GM12878 (cell line): Measurements from ENCODE around the gene ATP10D. TPM values are rescaled to one million over a fixed set of nuclear protein-coding genes. Genes with fewer than 3 reads are reported as not detected.

Experiments used
- ATAC-seq: fragments of 200-7000 bp; cut with Tn5 transposase; 3 replicates; pipeline ENCODE4 v1.9.1; 2020; ENCODE audit warnings: mild to moderate bottlenecking, moderate library complexity
- BruUV-seq: library from RNA; stranded (reverse); fragments of 400-500 nt; replicated peaks from 2 replicates; lab custom pipeline; 2021; lab: Mats Ljungman, UMichigan
- CTCF ChIA-PET: fragments of 300-600 bp; sonication (Branson Sonifier 250); formaldehyde crosslinking; extraction: SDS; loops from one replicate; lab custom pipeline; 2021; ENCODE audit warnings: inconsistent platforms; lab: Yijun Ruan, JAX
- POLR2A ChIA-PET: fragments of 350-600 bp; formaldehyde crosslinking; extraction: SDS; loops from one replicate; lab custom pipeline; 2021; ENCODE audit warnings: inconsistent platforms; lab: Charles Lee
- RAD21 ChIA-PET: fragments of 300-600 bp; sonication (Branson Sonifier 250); formaldehyde crosslinking; loops from one replicate; lab custom pipeline; 2023; ENCODE audit warnings: antibody characterized with exemption; ENCODE audit not compliant: unreplicated experiment; lab: Charles Lee
- SMC1A ChIA-PET: fragments of 300-600 bp; sonication (Branson Sonifier 250); formaldehyde crosslinking; loops from one replicate; lab custom pipeline; 2023; ENCODE audit not compliant: unreplicated experiment, uncharacterized antibody; lab: Charles Lee
- DNase-seq: peaks from one replicate; pipeline ENCODE4 v3.0.0-alpha.2; 2011; ENCODE audit warnings: low read depth, low spot score
- FAIRE-seq: peaks from 3 replicates; lab custom pipeline; 2011; peaks lifted over from hg19 to GRCh38; lab: Jason Lieb, UNC
- H2AFZ ChIP-seq: 2 replicates; pipeline ENCODE4 v1.6.0; 2011; ENCODE audit warnings: low read depth, low read length, control low read depth; ENCODE audit not compliant: control insufficient read depth
- H3K27ac ChIP-seq: 2 replicates; pipeline ENCODE4 v1.5.1; 2011; ENCODE audit warnings: control low read depth; ENCODE audit not compliant: control insufficient read depth, insufficient read depth
- H3K27me3 ChIP-seq, 2 experiments: replicated peaks in 1 of 2; 2 replicates each; pipeline versions ENCODE4 v1.6.0 to v1.6.1; 2011; ENCODE audit warnings: low read length in 1 of 2; ENCODE audit not compliant: control insufficient read depth in 2 of 2, insufficient read depth in 2 of 2
- H3K36me3 ChIP-seq, 2 experiments: 2 replicates each; pipeline ENCODE4 v1.5.1; 2011; ENCODE audit warnings: low read length in 1 of 2; ENCODE audit not compliant: control insufficient read depth in 2 of 2, insufficient read depth in 2 of 2
- H3K4me1 ChIP-seq: 2 replicates; pipeline ENCODE4 v1.6.1; 2011; ENCODE audit warnings: mild to moderate bottlenecking, low read length, moderate library complexity, mixed read lengths; ENCODE audit not compliant: control insufficient read depth, insufficient read depth
- H3K4me2 ChIP-seq: 2 replicates; pipeline ENCODE4 v1.6.0; 2011; ENCODE audit warnings: control low read depth; ENCODE audit not compliant: control insufficient read depth, insufficient read depth
- H3K4me3 ChIP-seq: fragments of 200-600 bp; sonication (generic); 2 replicates; pipeline ENCODE4 v1.5.1; 2016
- H3K79me2 ChIP-seq: 2 replicates; pipeline ENCODE4 v1.6.0; 2011; ENCODE audit warnings: low read length; ENCODE audit not compliant: control insufficient read depth, insufficient read depth
- H3K9ac ChIP-seq: 2 replicates; pipeline ENCODE4 v1.8.0; 2011; ENCODE audit warnings: low read length, control low read depth, mixed read lengths; ENCODE audit not compliant: control insufficient read depth, insufficient read depth
- H3K9me3 ChIP-seq: replicated peaks from 3 replicates; pipeline ENCODE4 v1.5.1; 2011; ENCODE audit warnings: mild to moderate bottlenecking, low read length; ENCODE audit not compliant: control insufficient read depth, insufficient read depth
- H4K20me1 ChIP-seq: 2 replicates; pipeline ENCODE4 v1.6.0; 2011; ENCODE audit not compliant: control insufficient read depth, insufficient read depth
- ATF7 ChIP-seq: fragments of 450-650 bp; IDR thresholded peaks from 2 replicates; pipeline ENCODE4 v1.6.1; 2016; ENCODE audit warnings: low read depth, mild to moderate bottlenecking
- BCL11A ChIP-seq: IDR thresholded peaks from 2 replicates; pipeline ENCODE4 v1.6.1; 2011; ENCODE audit warnings: low read depth, low read length
- BHLHE40 ChIP-seq, 2 experiments: fragments of 450-650 bp in 1 of 2; IDR thresholded peaks; 2 replicates each; pipeline ENCODE4 v1.6.1; 2011 to 2017; ENCODE audit warnings: low read depth in 2 of 2, borderline replicate concordance in 1 of 2, improper control_type of control experiment in 1 of 2, low read length in 1 of 2, mild to moderate bottlenecking in 1 of 2
- CREB1 ChIP-seq: IDR thresholded peaks from 2 replicates; pipeline ENCODE4 v1.6.1; 2012; ENCODE audit warnings: low read depth, mild to moderate bottlenecking, inconsistent platforms
- EP300 ChIP-seq, 2 experiments: fragments of 150-350 bp in 1 of 2; IDR thresholded peaks; 2 replicates each; pipeline ENCODE4 v1.6.1; 2011 to 2012; ENCODE audit warnings: low read depth in 2 of 2, low read length in 2 of 2, borderline replicate concordance in 1 of 2, improper control_type of control experiment in 1 of 2, inconsistent platforms in 1 of 2; ENCODE audit not compliant: control insufficient read depth in 1 of 2
- MEF2A ChIP-seq: IDR thresholded peaks from 2 replicates; pipeline ENCODE4 v1.6.1; 2011; ENCODE audit warnings: low read depth, mild to moderate bottlenecking, low read length, moderate library complexity; ENCODE audit not compliant: insufficient read depth
- PML ChIP-seq: IDR thresholded peaks from 2 replicates; pipeline ENCODE4 v1.6.1; 2012; ENCODE audit warnings: low read length, inconsistent platforms
- RUNX3 ChIP-seq: IDR thresholded peaks from 2 replicates; pipeline ENCODE4 v1.6.1; 2012; ENCODE audit warnings: low read length, inconsistent platforms
- SPI1 ChIP-seq: IDR thresholded peaks from 2 replicates; pipeline ENCODE4 v1.6.1; 2011; ENCODE audit warnings: low read depth, mild to moderate bottlenecking, low read length, moderate library complexity, borderline replicate concordance; ENCODE audit not compliant: insufficient read depth
- USF1 ChIP-seq: IDR thresholded peaks from 2 replicates; pipeline ENCODE4 v1.6.1; 2011; ENCODE audit warnings: borderline replicate concordance, low read depth, mild to moderate bottlenecking, moderate library complexity, mixed read lengths, low read length; ENCODE audit not compliant: insufficient read depth; ENCODE audit errors: extremely low read length
- WRNIP1 ChIP-seq: IDR thresholded peaks from 2 replicates; pipeline ENCODE4 v1.6.1; 2011; ENCODE audit warnings: low read depth, low read length, improper control_type of control experiment, borderline replicate concordance
- ZBED1 ChIP-seq: IDR thresholded peaks from 2 replicates; pipeline ENCODE4 v1.6.1; 2016; ENCODE audit warnings: borderline replicate concordance
- whole genome bisulfite sequencing: methylation state at CpG from one replicate; pipeline ENCODE4 v1.1.6; 2016; ENCODE audit warnings: low lambda C conversion rate; ENCODE audit not compliant: insufficient replicate concordance, insufficient coverage; ENCODE audit errors: missing lambda C conversion rate; 5-methylcytosine and 5-hydroxymethylcytosine counted together
- in situ Hi-C: fragments of 300-500 bp; cut with MboI; formaldehyde crosslinking; loops from 9 replicates; pipeline ENCODE4 v1.14.3; 2018; ENCODE audit warnings: mixed read lengths
- intact Hi-C: fragments of 100-400 bp; cut with micrococcal nuclease; formaldehyde crosslinking; loops from one replicate; pipeline ENCODE4 v1.14.2; 2022; ENCODE audit not compliant: unreplicated experiment
- polyA plus RNA-seq, 11 experiments: library from polyadenylated mRNA; depleted of rRNA in 4 of 11; unstranded in 6 of 11; stranded (reverse) in 5 of 11; fragments of >200 nt; fragmentation: Nextera tagmentation in 4 of 11; fragmentation: Illumina TruSeq in 1 of 11; extraction: Ambion mirVana in 4 of 11; extraction: Trizol in 1 of 11; gene quantifications; 1 replicate in 1 of 11; 2 replicates in 10 of 11; pipeline versions ENCODE4 v1.2.1 to v1.2.3, GENCODE V29; 2011 to 2016; ENCODE audit warnings: inconsistent platforms in 2 of 11, missing spikeins in 2 of 11, low read depth in 1 of 11
- total RNA-seq, 4 experiments: library from RNA; depleted of rRNA in 3 of 4; stranded (reverse); fragments of >200 nt in 3 of 4; fragmentation: Illumina TruSeq in 1 of 4; extraction: Trizol in 1 of 4; gene quantifications; 2 replicates each; pipeline versions ENCODE4 v1.2.1 to v1.2.3, GENCODE V29; 2013 to 2021
- TF ChIP-seq, protein P1 (sequence below): fragments of 150-350 bp; IDR thresholded peaks from 2 replicates; pipeline ENCODE4 v1.6.1; 2016; ENCODE audit warnings: low read depth, low read length
- TF ChIP-seq, protein P2 (sequence below): fragments of 450-650 bp; IDR thresholded peaks from 2 replicates; pipeline ENCODE4 v1.6.1; 2017; ENCODE audit warnings: mild to moderate bottlenecking

The ATP10D gene
- total and polyA plus RNA-seq, 10 of the 15 experiments (the other 5 are each of a cell fraction or from before 2014, with no cell fraction given), result 10.2 to 50.3 (median 19.1) TPM

GRCh38 chr4:47463235-47463956 lies 21.7 kb upstream of the ATP10D start, which contains the start of gene COMMD8 (continued):
- peak; percentile 99 for TF ChIP-seq USF1
- peak; percentile 66; the same call in 1 of the 2 replicates for TF ChIP-seq PML
- peak; percentile 81 to 97 for TF ChIP-seq BHLHE40 (IDR thresholded peaks at IDR 0.05; ENCODE audit: borderline replicate concordance in 1 of 2, low read depth in 2 of 2, low read length in 1 of 2)
- no peak for TF ChIP-seq ZBED1

DNA sequence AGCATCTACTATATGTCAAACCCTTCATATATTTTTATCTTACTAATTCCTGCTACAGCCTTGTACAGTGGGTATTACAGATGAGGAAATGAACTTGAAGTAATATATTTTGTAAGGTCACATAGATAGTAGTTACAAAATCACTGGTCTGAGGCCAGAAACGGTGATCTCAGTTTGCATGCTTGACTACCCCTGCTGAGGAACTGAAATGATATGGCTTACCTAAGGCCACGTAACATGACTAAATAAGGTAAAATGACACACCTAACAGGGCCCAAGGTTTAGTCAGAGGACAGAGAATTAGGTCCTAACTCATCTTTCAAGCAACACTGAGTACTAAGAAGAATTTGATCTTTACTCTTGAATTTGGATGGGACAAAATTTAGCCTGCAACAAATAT lies 20.1 kb upstream of the ATP10D start:
- no TSS peak for BruUV-seq
- H3K9me3 ChIP-seq, result no peaks in the 10 kb centered on the region
- H3K36me3 ChIP-seq, result no peaks in the 10 kb centered on the region
- H3K9ac ChIP-seq, result no peak overlapping the region
- ChIA-PET POLR2A (interaction anchor here (0.6 to 3.4 kb wide), 6 partner anchors 12 to 489 kb away, joined by 3 to 21 read pairs (median 5); partner anchors contain the start of gene ATP10D), CTCF (interaction anchor here (1.3 to 5.0 kb wide), 6 partner anchors 19 to 99 kb away, joined by 3 to 79 read pairs (median 21); partner anchors contain the start of gene ATP10D), SMC1A (interaction anchor here (1.1 to 10.8 kb wide), 8 partner anchors 14 to 45 kb away, joined by 3 to 126 read pairs (median 10); partner anchors contain the start of gene ATP10D), RAD21 (interaction anchor here (1.0 to 5.6 kb wide), 5 partner anchors 12 to 68 kb away, joined by 3 to 84 read pairs (median 37); partner anchors contain the start of gene ATP10D)
- peak; percentile 64 for ATAC-seq
- 5% methylated on average over 2 of the region's 2 CpGs for WGBS
- no peak overlapping the region for H3K4me3 ChIP-seq
- in situ Hi-C loops (no loop called here), intact Hi-C loops (no loop called here)
- peaks cover 22% of the 10 kb centered on the region for H3K4me1 ChIP-seq
- H4K20me1 ChIP-seq, result no peaks in the 10 kb centered on the region
- peak overlapping the region; percentile 42 for H3K27ac ChIP-seq
- no peak overlapping the region for H3K4me2 ChIP-seq
- peaks cover 18% of the 10 kb centered on the region for H3K79me2 ChIP-seq
- peak; percentile 59 for DNase-seq
- H3K27me3 ChIP-seq, result no peaks in the 10 kb centered on the region
- H2AFZ ChIP-seq, result peak overlapping the region; percentile 97; the same call in 1 of the 2 replicates
- FAIRE-seq, result peak; percentile 81
- TF ChIP-seq MEF2A, result no peak
- TF ChIP-seq EP300 (IDR thresholded peaks at IDR 0.05; ENCODE audit: borderline replicate concordance in 1 of 2, control insufficient read depth in 1 of 2, low read depth in 2 of 2, low read length in 2 of 2), result peak in 1 of 2 experiments; percentile 31; a peak in 1 of 4 replicates
- TF ChIP-seq ATF7, result peak; percentile 70
- TF ChIP-seq, protein P1, sequence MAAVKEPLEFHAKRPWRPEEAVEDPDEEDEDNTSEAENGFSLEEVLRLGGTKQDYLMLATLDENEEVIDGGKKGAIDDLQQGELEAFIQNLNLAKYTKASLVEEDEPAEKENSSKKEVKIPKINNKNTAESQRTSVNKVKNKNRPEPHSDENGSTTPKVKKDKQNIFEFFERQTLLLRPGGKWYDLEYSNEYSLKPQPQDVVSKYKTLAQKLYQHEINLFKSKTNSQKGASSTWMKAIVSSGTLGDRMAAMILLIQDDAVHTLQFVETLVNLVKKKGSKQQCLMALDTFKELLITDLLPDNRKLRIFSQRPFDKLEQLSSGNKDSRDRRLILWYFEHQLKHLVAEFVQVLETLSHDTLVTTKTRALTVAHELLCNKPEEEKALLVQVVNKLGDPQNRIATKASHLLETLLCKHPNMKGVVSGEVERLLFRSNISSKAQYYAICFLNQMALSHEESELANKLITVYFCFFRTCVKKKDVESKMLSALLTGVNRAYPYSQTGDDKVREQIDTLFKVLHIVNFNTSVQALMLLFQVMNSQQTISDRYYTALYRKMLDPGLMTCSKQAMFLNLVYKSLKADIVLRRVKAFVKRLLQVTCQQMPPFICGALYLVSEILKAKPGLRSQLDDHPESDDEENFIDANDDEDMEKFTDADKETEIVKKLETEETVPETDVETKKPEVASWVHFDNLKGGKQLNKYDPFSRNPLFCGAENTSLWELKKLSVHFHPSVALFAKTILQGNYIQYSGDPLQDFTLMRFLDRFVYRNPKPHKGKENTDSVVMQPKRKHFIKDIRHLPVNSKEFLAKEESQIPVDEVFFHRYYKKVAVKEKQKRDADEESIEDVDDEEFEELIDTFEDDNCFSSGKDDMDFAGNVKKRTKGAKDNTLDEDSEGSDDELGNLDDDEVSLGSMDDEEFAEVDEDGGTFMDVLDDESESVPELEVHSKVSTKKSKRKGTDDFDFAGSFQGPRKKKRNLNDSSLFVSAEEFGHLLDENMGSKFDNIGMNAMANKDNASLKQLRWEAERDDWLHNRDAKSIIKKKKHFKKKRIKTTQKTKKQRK, result no peak
- TF ChIP-seq CREB1, result peak; percentile 96
- TF ChIP-seq, protein P2, sequence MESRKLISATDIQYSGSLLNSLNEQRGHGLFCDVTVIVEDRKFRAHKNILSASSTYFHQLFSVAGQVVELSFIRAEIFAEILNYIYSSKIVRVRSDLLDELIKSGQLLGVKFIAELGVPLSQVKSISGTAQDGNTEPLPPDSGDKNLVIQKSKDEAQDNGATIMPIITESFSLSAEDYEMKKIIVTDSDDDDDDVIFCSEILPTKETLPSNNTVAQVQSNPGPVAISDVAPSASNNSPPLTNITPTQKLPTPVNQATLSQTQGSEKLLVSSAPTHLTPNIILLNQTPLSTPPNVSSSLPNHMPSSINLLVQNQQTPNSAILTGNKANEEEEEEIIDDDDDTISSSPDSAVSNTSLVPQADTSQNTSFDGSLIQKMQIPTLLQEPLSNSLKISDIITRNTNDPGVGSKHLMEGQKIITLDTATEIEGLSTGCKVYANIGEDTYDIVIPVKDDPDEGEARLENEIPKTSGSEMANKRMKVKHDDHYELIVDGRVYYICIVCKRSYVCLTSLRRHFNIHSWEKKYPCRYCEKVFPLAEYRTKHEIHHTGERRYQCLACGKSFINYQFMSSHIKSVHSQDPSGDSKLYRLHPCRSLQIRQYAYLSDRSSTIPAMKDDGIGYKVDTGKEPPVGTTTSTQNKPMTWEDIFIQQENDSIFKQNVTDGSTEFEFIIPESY, result 0 out of 2 replicates have a peak, but pooled peaks have one; percentile 20
- TF ChIP-seq BCL11A, result no peak
- peak; percentile 27; the same call in 1 of the 2 replicates for TF ChIP-seq RUNX3
- TF ChIP-seq WRNIP1, result no peak
- peak; percentile 91 for TF ChIP-seq SPI1
